Measurements from ENCODE around the gene ELMO1.

DNA sequence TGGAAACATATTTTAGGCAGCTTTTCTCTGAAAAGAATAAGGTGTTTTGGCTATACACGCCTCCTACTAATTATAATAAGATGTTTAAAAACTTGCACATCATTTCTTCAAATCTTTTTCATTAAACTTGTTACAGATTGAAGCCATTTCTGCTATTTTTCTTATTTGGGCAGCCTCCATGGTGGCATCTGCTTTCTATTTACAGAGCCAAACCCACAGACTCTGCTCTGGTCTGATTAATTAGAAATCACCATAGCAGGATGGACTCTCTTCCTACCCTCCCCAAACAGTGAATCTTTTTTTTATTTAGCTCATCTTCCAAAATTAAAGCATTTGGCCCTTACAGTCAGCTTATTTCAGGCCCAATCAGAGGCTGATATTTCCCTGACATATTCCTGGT, 638.6 kb downstream of the ELMO1 start:
- TF ChIP-seq POLR2A (IDR thresholded peaks at IDR 0.05; ENCODE audit: low read length): no peak
- TF ChIP-seq GATA1 (IDR thresholded peaks at IDR 0.05; ENCODE audit: low read depth, low read length): no peak
